Suppressor macrophage treated with lipopolysaccharide for 4 hours (primary cell): ENCODE data around the gene THSD4.
"Not testable (repeated sequence)": the region's sequence is repeated elsewhere in the genome, so short reads cannot be mapped to it uniquely, and the experiment has no call there.

ENCODE experiments used
- DNase-seq: peaks from one replicate; pipeline ENCODE4 v3.0.0-alpha.2; 2020

The THSD4 gene

GRCh38 chr15:71194286-71194685 is 79.0 kb downstream of the THSD4 start:
- DNase-seq, result no peak

DNA sequence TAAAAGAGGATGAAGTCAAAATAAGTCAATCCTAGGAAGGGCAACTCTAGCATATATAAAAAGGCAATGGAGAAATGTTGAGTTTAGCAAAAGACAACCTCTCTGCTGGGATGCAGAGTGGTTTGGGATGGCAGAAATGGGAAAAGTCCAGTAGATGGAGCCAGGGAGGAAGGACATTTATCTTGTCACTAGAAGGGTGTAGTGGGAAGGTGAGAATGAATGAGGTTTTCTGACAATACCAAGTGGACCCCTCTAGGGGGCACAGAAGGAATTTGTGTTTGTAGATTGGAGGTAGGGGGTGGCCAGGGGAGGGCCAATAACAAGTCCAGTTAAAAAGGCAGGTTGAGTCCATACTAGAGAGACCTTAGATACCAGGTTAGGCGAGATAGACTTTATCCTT is 80.0 kb downstream of the THSD4 start:
- DNase-seq, result no peak

- DNase-seq, result no peak
Observed at GRCh38 chr15:71197620-71198019, 82.3 kb downstream of the THSD4 start.

DNA sequence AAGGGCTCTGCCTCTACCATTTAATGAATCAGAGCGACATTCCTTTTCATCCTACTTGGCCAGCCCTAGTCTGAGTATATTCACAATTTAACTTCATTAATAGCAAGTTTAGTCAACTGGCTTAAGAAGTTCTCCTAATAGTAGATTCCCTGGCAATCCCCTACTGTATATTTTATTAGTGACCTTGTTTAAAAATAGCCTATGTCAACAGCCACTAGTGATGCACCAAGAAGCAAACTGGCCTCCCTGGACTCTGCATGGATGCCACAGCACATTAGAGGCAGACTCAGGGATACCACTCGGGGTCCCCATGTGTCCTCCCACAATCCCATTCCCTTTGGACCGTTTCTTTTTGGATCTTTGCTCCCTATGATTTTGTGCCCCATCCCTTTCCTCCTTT is 83.6 kb downstream of the THSD4 start:
- DNase-seq, result no peak

- DNase-seq, result no peak
Observed at GRCh38 chr15:71199384-71200351, 84.4 kb downstream of the THSD4 start.

- no peak for DNase-seq
Observed at GRCh38 chr15:71201477-71201876, 86.2 kb downstream of the THSD4 start.

DNA sequence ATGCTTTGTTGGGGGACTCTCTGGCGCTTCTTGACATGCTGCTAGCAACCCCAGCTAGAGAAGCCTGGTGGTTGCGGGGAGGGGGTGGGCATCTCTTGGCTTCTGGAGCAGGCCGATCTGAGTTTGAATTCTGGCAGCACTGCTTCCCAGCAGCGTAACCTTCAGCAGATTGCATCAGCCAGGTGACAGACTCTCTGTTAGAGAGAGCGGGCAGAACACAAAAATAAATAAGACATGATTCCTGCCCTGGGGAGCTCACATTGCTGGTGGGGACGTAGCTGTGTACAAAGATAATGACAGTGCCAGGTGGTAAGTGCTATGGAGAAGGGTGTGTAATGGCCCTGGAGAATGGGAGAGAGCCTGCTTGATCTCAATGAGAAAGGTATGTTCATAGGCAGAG is 87.4 kb downstream of the THSD4 start:
- no peak for DNase-seq

GRCh38 chr15:71203586-71204474 is 88.6 kb downstream of the THSD4 start:
- DNase-seq, result no peak

DNA sequence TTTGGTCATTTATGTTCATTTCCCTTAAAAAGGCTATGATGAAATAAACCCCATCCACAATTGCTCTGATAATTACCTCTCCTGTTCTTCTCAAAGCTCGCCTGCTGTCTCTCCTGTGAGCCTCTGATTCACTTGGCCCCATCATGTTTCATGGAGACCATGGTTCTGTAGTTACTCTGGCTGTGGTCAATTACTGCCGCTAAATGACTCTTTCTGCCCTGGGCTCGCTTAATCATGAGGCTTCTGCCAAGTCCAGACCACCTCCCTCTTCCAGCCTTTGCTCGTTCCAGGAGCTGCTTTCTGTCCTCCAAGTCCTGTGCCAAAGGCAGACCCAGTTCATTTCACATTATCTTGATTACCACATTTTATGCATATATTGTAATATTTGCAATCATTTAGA is 91.9 kb downstream of the THSD4 start:
- no peak for DNase-seq

- no peak for DNase-seq
Observed at GRCh38 chr15:71212146-71212545, 96.9 kb downstream of the THSD4 start.

GRCh38 chr15:71213943-71214342 is 98.7 kb downstream of the THSD4 start:
- DNase-seq, result not testable (repeated sequence)

DNA sequence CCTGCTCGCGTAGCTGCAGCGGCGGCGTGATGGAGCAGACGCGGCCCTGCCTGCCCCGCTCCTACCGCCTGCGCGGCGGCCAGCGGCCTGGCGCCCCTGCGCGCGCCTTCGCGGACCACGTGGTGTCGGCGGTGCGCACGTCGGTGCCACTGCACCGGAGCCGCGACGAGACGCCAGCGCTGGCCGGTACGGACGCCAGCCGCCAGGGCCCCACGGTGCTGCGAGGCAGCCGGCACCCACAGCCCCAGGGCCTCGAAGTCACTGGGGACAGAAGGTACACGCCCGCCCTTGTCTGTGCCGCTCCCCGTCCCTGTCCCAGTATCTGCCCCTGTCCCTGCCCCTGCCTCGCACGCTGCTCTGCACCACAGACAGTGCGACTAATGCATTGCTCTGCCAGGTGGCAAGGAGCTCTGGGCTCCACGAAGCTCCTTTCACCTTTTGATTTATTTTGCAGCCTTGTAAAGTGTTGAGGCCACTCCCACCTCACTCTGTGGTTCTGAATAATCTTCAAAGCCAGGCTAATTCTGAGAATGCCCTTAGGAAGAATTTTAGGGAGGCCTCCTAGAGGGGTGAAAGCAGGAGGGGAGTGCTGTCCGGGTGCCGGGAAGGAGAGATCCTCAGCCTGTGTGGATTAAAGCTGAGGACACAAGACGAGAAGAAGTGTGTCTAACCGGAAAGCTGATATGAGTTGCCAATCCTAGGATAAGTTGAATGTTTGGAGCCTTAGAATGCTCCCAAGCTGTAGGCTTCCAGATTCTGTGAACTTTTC is 100.0 kb downstream of the THSD4 start:
- no peak for DNase-seq

- no peak for DNase-seq
Observed at GRCh38 chr15:71218272-71218805, 103.1 kb downstream of the THSD4 start.

DNA sequence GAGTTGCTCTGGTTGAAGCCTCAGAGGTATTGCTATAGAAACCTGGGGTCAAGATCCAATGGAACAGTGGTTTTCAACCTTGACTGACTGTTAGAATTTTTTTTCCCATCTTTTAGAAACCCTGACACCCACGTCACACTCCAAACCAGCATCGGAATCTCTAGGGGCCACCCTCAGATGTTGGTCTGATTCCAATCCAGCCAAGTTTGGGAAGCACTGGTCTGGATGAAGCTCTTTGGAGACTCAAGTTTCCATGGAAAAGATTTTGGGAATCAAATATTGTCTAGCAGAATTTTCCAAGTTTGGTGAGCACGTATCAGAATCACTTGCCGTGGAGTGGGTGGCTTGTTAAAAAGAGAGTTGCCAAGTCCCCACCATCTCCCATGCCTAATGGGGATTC is 103.8 kb downstream of the THSD4 start:
- no peak for DNase-seq

- no peak for DNase-seq
Observed at GRCh38 chr15:71219645-71220044, 104.4 kb downstream of the THSD4 start.

GRCh38 chr15:71220828-71221227 is 105.6 kb downstream of the THSD4 start:
- DNase-seq, result no peak

- DNase-seq, result no peak
Observed at GRCh38 chr15:71221417-71221816, 106.1 kb downstream of the THSD4 start.

- no peak for DNase-seq
Observed at GRCh38 chr15:71223516-71223915, 108.2 kb downstream of the THSD4 start.

GRCh38 chr15:71224024-71224423 is 108.8 kb downstream of the THSD4 start:
- no peak for DNase-seq

GRCh38 chr15:71225851-71226250 is 110.6 kb downstream of the THSD4 start:
- DNase-seq, result no peak

DNA sequence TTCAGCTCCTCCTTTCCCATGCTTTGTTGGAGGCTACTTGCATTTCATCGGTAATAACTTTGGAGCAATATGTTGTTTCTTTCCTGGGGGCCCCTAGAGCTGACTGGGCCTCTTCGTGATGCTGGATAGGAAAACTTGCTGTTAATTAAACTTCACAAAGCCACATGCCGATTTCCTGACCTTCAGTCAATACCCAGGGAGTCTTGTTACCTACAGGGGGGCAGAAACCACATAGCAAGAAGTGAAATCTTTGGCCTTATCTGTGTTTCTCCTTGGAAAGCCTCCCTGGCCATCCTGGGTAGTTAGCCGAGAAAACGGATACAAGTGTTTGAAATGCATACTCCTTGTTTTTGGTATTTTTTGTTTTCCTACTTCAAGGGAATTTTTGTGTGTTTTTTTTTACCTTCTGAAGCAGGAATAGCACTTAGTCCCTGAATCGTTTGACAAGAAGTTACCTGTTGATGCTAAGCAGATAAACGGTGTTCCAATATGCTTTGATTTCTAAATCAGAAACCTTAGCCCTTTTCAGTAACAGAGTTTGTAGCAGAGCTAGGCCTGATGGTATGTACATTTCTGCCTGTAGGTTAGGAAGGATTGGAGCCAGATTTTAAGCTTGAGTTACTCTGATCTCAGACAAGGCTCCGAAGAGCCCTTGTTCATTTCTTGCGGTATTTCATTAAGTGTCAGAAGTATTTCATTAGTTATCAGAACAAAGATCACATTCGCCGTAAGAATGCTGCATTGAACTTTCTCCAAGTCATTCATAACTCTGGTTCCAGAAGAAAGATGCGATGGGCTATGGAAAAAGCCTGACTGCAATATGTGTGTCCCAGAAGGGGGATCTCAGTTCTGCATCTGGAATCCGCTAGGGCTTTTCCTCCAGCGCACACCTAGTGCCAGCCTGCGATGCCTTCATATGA is 111.5 kb downstream of the THSD4 start:
- DNase-seq, result no peak

DNA sequence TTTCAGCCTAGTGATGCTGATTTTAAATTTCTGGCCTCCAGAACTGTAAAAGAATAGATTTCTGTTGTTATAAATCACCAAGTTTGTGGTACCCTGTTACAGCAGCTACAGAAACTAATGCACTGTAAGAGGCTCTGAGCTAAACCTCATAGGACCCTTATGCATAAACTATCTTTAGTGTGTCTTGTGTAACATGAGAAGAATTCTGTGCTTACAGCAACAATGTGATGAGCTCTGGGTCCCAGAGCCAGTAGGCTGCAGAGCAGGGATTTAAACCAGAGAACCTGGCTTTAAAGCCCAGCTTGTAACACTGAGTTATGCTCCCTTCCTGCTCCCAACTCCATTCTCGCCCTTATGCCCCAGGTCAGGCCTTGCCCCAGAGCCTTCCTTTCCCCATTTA is 113.1 kb downstream of the THSD4 start:
- no peak for DNase-seq
